Upper lobe of right lung (tissue), 1 donor: ENCODE data around the gene TAAR8. TPM values are rescaled to one million over a fixed set of nuclear protein-coding genes. Genes with fewer than 3 reads are reported as not detected.

Experiments used
- ATAC-seq: fragments of 200-7000 bp; cut with Tn5 transposase; one replicate; pipeline ENCODE4 v1.9.1; 2020; ENCODE audit warnings: mild to moderate bottlenecking, moderate library complexity
- DNase-seq: peaks from one replicate; pipeline ENCODE4 v3.0.0-alpha.2; 2020
- H3K27ac ChIP-seq: fragments of 200-600 bp; one replicate; pipeline ENCODE4 v1.8.0; 2022
- H3K27me3 ChIP-seq: fragments of 200-600 bp; one replicate; pipeline ENCODE4 v1.8.0; 2022; ENCODE audit warnings: mild to moderate bottlenecking
- H3K36me3 ChIP-seq: fragments of 200-600 bp; one replicate; pipeline ENCODE4 v1.8.0; 2022
- H3K4me1 ChIP-seq: fragments of 200-600 bp; one replicate; pipeline ENCODE4 v1.8.0; 2022
- H3K4me3 ChIP-seq: fragments of 200-600 bp; one replicate; pipeline ENCODE4 v1.8.0; 2022; ENCODE audit warnings: mild to moderate bottlenecking
- H3K9me3 ChIP-seq: fragments of 200-600 bp; one replicate; pipeline ENCODE4 v1.8.0; 2022
- intact Hi-C: fragments of 100-400 bp; cut with DNase I; formaldehyde crosslinking; loops from one replicate; pipeline ENCODE4 v1.11.0; 2022
- total RNA-seq: library from RNA; stranded (reverse); fragmentation: NEBNext Ultra II Directional; extraction: Animal tissue kit (Norgen Biotek cat#: 25700); gene quantifications from one replicate; pipeline ENCODE4 v1.2.1, GENCODE V29; 2021
- TF ChIP-seq, protein P1 (sequence below): fragments of 200-600 bp; IDR thresholded peaks from one replicate; pipeline ENCODE4 v1.8.0; 2022; ENCODE audit warnings: antibody characterized with exemption
- donor health status: DM: no; HTN: yes; CAD: no; lungs with severe emphysema.

Gene TAAR8
- total RNA-seq, 1 donor from 2014 or later = not detected

DNA sequence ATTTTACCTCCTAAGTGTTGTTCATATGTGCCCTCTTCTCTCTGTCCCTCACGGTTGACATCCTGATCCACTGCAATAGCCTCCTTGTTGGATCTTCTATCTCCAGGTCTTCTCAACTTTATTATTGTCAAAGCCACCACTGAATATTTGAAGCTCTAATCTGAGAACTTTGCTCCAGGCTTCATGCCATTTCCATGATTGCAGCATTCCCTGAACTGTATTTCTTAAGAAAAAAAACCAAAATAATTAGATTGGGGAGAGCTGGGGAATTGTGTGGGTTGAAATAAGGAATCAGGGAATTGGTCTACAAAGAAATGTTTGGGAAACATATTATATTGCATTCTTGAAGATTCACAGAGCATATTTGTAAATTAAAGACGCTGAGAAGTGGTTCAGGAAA lies 37.1 kb upstream of the TAAR8 start:
- intact Hi-C loops = no loop called here
- H3K27ac ChIP-seq = no peak overlapping the region
- peaks cover 19% of the 10 kb centered on the region for H3K4me1 ChIP-seq

DNA sequence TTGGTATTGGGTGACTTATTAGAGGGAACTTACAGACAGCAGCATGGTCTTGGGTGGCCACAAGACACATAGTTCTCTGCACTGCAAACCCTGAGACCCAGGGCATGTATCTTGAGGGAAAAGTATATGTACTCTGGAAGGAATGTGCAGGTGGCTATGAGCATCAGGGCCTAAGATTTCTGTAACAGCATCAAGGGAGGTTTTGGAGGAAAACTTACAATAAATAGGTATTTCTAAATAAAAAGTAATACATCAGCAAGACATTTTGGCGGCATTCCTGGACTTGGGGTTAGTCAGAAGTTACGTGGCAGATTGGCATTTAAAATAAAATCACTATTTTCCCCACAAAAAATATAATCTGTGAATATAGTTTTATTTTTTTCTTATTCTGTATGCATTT lies 31.5 kb upstream of the TAAR8 start:
- TF ChIP-seq, protein P1, sequence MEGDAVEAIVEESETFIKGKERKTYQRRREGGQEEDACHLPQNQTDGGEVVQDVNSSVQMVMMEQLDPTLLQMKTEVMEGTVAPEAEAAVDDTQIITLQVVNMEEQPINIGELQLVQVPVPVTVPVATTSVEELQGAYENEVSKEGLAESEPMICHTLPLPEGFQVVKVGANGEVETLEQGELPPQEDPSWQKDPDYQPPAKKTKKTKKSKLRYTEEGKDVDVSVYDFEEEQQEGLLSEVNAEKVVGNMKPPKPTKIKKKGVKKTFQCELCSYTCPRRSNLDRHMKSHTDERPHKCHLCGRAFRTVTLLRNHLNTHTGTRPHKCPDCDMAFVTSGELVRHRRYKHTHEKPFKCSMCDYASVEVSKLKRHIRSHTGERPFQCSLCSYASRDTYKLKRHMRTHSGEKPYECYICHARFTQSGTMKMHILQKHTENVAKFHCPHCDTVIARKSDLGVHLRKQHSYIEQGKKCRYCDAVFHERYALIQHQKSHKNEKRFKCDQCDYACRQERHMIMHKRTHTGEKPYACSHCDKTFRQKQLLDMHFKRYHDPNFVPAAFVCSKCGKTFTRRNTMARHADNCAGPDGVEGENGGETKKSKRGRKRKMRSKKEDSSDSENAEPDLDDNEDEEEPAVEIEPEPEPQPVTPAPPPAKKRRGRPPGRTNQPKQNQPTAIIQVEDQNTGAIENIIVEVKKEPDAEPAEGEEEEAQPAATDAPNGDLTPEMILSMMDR = no peak
- intact Hi-C loops = no loop called here
- Histone ChIP-seq H3K9me3 (no peaks in the 10 kb centered on the region), H3K36me3 (no peaks in the 10 kb centered on the region), H3K27me3 (no peaks in the 10 kb centered on the region), H3K27ac (no peak overlapping the region), H3K4me3 (no peak overlapping the region), H3K4me1 (no peaks in the 10 kb centered on the region)
- DNase-seq (no peak), ATAC-seq (no peak)

More for the DNA sequence above, 37.1 kb upstream of the TAAR8 start:
- no peak for ATAC-seq
- no peaks in the 10 kb centered on the region for H3K36me3 ChIP-seq
- H3K27me3 ChIP-seq = no peaks in the 10 kb centered on the region
- no peak for DNase-seq
- no peaks in the 10 kb centered on the region for H3K9me3 ChIP-seq
- TF ChIP-seq, protein P1 = no peak
- H3K4me3 ChIP-seq = no peak overlapping the region

GRCh38 chr6:132524646-132525045 lies 27.8 kb upstream of the TAAR8 start:
- no peak overlapping the region for H3K27ac ChIP-seq
- H3K4me1 ChIP-seq = no peaks in the 10 kb centered on the region
- no peak overlapping the region for H3K4me3 ChIP-seq
- H3K9me3 ChIP-seq = no peaks in the 10 kb centered on the region
- DNase-seq = no peak
- ATAC-seq = no peak
- H3K36me3 ChIP-seq = no peaks in the 10 kb centered on the region
- intact Hi-C loops = no loop called here
- TF ChIP-seq, protein P1 = no peak
- H3K27me3 ChIP-seq = peaks cover 6% of the 10 kb centered on the region

DNA sequence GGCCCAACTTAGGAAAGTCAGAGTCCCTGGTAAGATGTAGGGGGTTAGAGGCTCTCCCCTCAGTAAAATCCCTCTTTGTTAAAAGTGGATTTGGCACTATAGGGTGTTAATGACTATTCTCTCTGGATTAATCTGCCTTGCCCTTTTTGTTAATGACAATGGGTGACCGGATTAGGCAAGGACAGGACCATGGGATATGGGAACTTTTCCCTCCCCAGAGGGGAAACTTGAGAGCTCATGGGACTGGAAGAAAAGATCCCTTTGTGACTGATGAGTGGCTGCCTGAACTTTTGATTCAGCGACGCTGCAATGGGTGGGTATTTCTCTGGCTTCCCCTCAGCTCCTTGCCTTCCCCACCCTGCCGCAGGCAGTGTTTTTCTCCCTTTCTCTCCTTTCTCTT lies 26.6 kb upstream of the TAAR8 start:
- ATAC-seq = no peak
- H3K27me3 ChIP-seq = peaks cover 11% of the 10 kb centered on the region
- no peaks in the 10 kb centered on the region for H3K36me3 ChIP-seq
- H3K4me3 ChIP-seq = no peak overlapping the region
- no peak overlapping the region for H3K27ac ChIP-seq
- TF ChIP-seq, protein P1 = no peak
- H3K4me1 ChIP-seq = no peaks in the 10 kb centered on the region
- intact Hi-C loops = no loop called here
- H3K9me3 ChIP-seq = no peaks in the 10 kb centered on the region
- no peak for DNase-seq

- Histone ChIP-seq H3K27me3 (peaks cover 11% of the 10 kb centered on the region), H3K27ac (no peak overlapping the region), H3K4me3 (no peak overlapping the region), H3K4me1 (no peaks in the 10 kb centered on the region), H3K9me3 (no peaks in the 10 kb centered on the region), H3K36me3 (no peaks in the 10 kb centered on the region)
- DNase-seq = no peak
- TF ChIP-seq, protein P1 = no peak
- intact Hi-C loops = no loop called here
- no peak for ATAC-seq
Measured at GRCh38 chr6:132526461-132526860, 26.0 kb upstream of the TAAR8 start.

DNA sequence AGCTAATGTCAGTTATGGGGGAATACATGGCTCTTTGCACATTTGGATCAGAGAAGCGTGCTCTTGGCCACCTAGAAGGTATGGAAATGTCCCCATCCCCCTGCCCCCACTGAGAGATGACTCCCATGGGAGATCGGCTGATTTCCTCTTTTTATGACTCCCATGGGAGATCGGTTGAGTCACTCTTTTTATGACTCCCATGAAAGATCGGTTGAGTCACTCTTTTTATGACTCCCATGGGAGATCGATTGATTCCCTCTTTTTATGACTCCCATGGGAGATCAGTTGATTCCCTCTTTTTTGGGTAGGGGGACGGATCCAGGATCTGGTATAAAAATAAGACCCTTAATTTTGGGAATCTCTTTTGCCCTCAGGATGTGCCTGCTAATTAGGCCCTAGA lies 24.7 kb upstream of the TAAR8 start:
- no peaks in the 10 kb centered on the region for H3K36me3 ChIP-seq
- no peak overlapping the region for H3K4me3 ChIP-seq
- H3K4me1 ChIP-seq = no peaks in the 10 kb centered on the region
- H3K27ac ChIP-seq = no peak overlapping the region
- intact Hi-C loops = no loop called here
- TF ChIP-seq, protein P1 = no peak
- peaks cover 11% of the 10 kb centered on the region for H3K27me3 ChIP-seq
- DNase-seq (no peak), ATAC-seq (no peak)
- no peaks in the 10 kb centered on the region for H3K9me3 ChIP-seq
